GM23248 (cell line): ENCODE measurements around the gene PRPF38A. TPM values are rescaled to one million over a fixed set of nuclear protein-coding genes. Genes with fewer than 3 reads are reported as not detected.

Source experiments
- DNase-seq: peaks from one replicate; pipeline ENCODE4 v3.0.0-alpha.2; 2015
- H2AFZ ChIP-seq: fragments of 200-600 bp; sonication (generic); 2 replicates; pipeline ENCODE4 v1.6.1; 2016; ENCODE audit warnings: antibody characterized with exemption
- H3F3A ChIP-seq: fragments of 200-600 bp; sonication (generic); 2 replicates; pipeline ENCODE4 v1.6.1; 2016; ENCODE audit warnings: mild to moderate bottlenecking, antibody characterized with exemption, mixed run types; ENCODE audit not compliant: insufficient read depth
- H3K27ac ChIP-seq: fragments of 200-600 bp; sonication (generic); 2 replicates; pipeline ENCODE4 v1.5.1; 2016; ENCODE audit warnings: mild to moderate bottlenecking
- H3K27me3 ChIP-seq: fragments of 200-600 bp; sonication (generic); replicated peaks from 2 replicates; pipeline ENCODE4 v1.6.1; 2016; ENCODE audit warnings: mild to moderate bottlenecking; ENCODE audit not compliant: insufficient read depth
- H3K36me3 ChIP-seq: fragments of 200-600 bp; sonication (generic); 2 replicates; pipeline ENCODE4 v1.6.1; 2016; ENCODE audit warnings: low read depth, mild to moderate bottlenecking
- H3K4me1 ChIP-seq: fragments of 200-600 bp; sonication (generic); 2 replicates; pipeline ENCODE4 v1.6.1; 2016; ENCODE audit warnings: mild to moderate bottlenecking; ENCODE audit not compliant: insufficient read depth
- H3K4me2 ChIP-seq: fragments of 200-600 bp; sonication (generic); one replicate; pipeline ENCODE4 v1.6.1; 2016; ENCODE audit warnings: mild to moderate bottlenecking; ENCODE audit not compliant: unreplicated experiment
- H3K4me3 ChIP-seq: fragments of 200-600 bp; sonication (generic); 2 replicates; pipeline ENCODE4 v1.5.1; 2016; ENCODE audit warnings: mild to moderate bottlenecking
- H3K79me2 ChIP-seq: fragments of 200-600 bp; sonication (generic); 2 replicates; pipeline ENCODE4 v1.6.1; 2016; ENCODE audit warnings: mild to moderate bottlenecking; ENCODE audit not compliant: insufficient read depth
- H3K9ac ChIP-seq: fragments of 200-600 bp; sonication (generic); 2 replicates; pipeline ENCODE4 v1.6.1; 2016; ENCODE audit warnings: mild to moderate bottlenecking
- H3K9me2 ChIP-seq: fragments of 200-600 bp; sonication (generic); 2 replicates; pipeline ENCODE4 v1.6.1; 2016; ENCODE audit warnings: mixed run types, mild to moderate bottlenecking, moderate library complexity; ENCODE audit not compliant: insufficient read depth
- H3K9me3 ChIP-seq: fragments of 200-600 bp; sonication (generic); one replicate; pipeline ENCODE4 v1.6.1; 2017; ENCODE audit warnings: low read depth
- H4K20me1 ChIP-seq: fragments of 200-600 bp; sonication (generic); 2 replicates; pipeline ENCODE4 v1.6.0; 2016; ENCODE audit not compliant: insufficient read depth
- EZH2 ChIP-seq: fragments of 200-600 bp; sonication (generic); IDR thresholded peaks from 2 replicates; pipeline ENCODE4 v1.6.1; 2018; ENCODE audit warnings: antibody characterized with exemption, mild to moderate bottlenecking; ENCODE audit not compliant: insufficient read depth, poor library complexity, severe bottlenecking
- EZH2phosphoT487 ChIP-seq: fragments of 200-600 bp; sonication (generic); IDR thresholded peaks from 2 replicates; pipeline ENCODE4 v1.6.1; 2018; ENCODE audit warnings: antibody characterized with exemption, moderate library complexity, mild to moderate bottlenecking, low read depth; ENCODE audit not compliant: insufficient read depth
- WGBS, 2 experiments: methylation state at CpG; one replicate each; pipeline ENCODE4 v1.1.6; 2015 to 2017; ENCODE audit warnings: low lambda C conversion rate in 2 of 2, low coverage in 1 of 2; ENCODE audit errors: missing lambda C conversion rate in 2 of 2; 5-methylcytosine and 5-hydroxymethylcytosine counted together
- in situ Hi-C: fragments of 300-500 bp; cut with MboI; formaldehyde crosslinking; loops from 2 replicates; pipeline ENCODE4 v1.15.0; 2020
- polyA plus RNA-seq: library from polyadenylated mRNA; unstranded; fragments of >200 nt; fragmentation: Nextera tagmentation; extraction: Ambion mirVana; gene quantifications from 2 replicates; pipeline ENCODE4 v1.2.1, GENCODE V29; 2016
- total RNA-seq: library from RNA; depleted of rRNA; stranded (reverse); fragments of >200 nt; shearing (Covaris generic); gene quantifications from 2 replicates; pipeline ENCODE4 v1.2.3, GENCODE V29; 2014

PRPF38A gene
- total and polyA plus RNA-seq, 2 experiments from 2014 or later: 6.1 to 27.0 TPM

GRCh38 chr1:52357397-52357796 is 47.0 kb upstream of the PRPF38A start:
- Histone ChIP-seq H3F3A (no peaks in the 10 kb centered on the region), H3K9me3 (no peaks in the 10 kb centered on the region), H3K79me2 (peaks cover 8% of the 10 kb centered on the region; the same call in 1 of the 2 replicates), H2AFZ (no peak overlapping the region), H3K36me3 (peaks cover 36% of the 10 kb centered on the region), H3K4me2 (no peak overlapping the region), H3K4me1 (no peaks in the 10 kb centered on the region), H3K27me3 (no peaks in the 10 kb centered on the region), H3K27ac (no peak overlapping the region), H3K4me3 (no peak overlapping the region), H4K20me1 (no peaks in the 10 kb centered on the region), H3K9ac (no peak overlapping the region), H3K9me2 (no peaks in the 10 kb centered on the region)
- 97% methylated on average over 9 of the region's 9 CpGs for WGBS, 2 experiments
- in situ Hi-C loops: no loop called here
- DNase-seq: no peak
- TF ChIP-seq EZH2phosphoT487: no peak
- no peak for TF ChIP-seq EZH2

- H3K36me3 ChIP-seq: peaks cover 33% of the 10 kb centered on the region
Measured at GRCh38 chr1:52358851-52359497, 45.4 kb upstream of the PRPF38A start.

GRCh38 chr1:52359676-52360594 is 44.5 kb upstream of the PRPF38A start:
- no peak for DNase-seq
- H3K79me2 ChIP-seq: peaks cover 32% of the 10 kb centered on the region

More at GRCh38 chr1:52358851-52359497, 45.4 kb upstream of the PRPF38A start:
- in situ Hi-C loops: no loop called here
- no peak for DNase-seq
- Histone ChIP-seq H3F3A (no peaks in the 10 kb centered on the region), H3K4me2 (no peak overlapping the region), H3K27ac (no peak overlapping the region), H3K4me1 (no peaks in the 10 kb centered on the region), H3K79me2 (peaks cover 22% of the 10 kb centered on the region), H3K4me3 (no peak overlapping the region), H3K27me3 (no peaks in the 10 kb centered on the region), H3K9ac (no peak overlapping the region), H3K9me3 (no peaks in the 10 kb centered on the region), H4K20me1 (no peaks in the 10 kb centered on the region), H2AFZ (no peak overlapping the region), H3K9me2 (no peaks in the 10 kb centered on the region)
- WGBS, 2 experiments: 91 to 95% methylated on average over 18 of the region's 18 CpGs
- no peak for TF ChIP-seq EZH2
- no peak for TF ChIP-seq EZH2phosphoT487

GRCh38 chr1:52360595-52360968 is 43.8 kb upstream of the PRPF38A start:
- in situ Hi-C loops: no loop called here
- Histone ChIP-seq H3K36me3 (peaks cover 27% of the 10 kb centered on the region; the same call in 1 of the 2 replicates), H3K9me2 (no peaks in the 10 kb centered on the region), H3K27me3 (no peaks in the 10 kb centered on the region), H3K9ac (no peak overlapping the region), H3K4me2 (no peak overlapping the region), H3K79me2 (peaks cover 36% of the 10 kb centered on the region), H3K27ac (no peak overlapping the region), H3K4me1 (peaks cover 6% of the 10 kb centered on the region), H3K4me3 (no peak overlapping the region), H3F3A (no peaks in the 10 kb centered on the region), H3K9me3 (no peaks in the 10 kb centered on the region), H4K20me1 (no peaks in the 10 kb centered on the region), H2AFZ (no peak overlapping the region)
- no peak for TF ChIP-seq EZH2phosphoT487
- TF ChIP-seq EZH2: no peak
- 92% methylated on average over 7 of the region's 7 CpGs for WGBS, 2 experiments
- no peak for DNase-seq

More at GRCh38 chr1:52359676-52360594, 44.5 kb upstream of the PRPF38A start:
- no peak overlapping the region for H3K4me3 ChIP-seq
- H3F3A ChIP-seq: no peaks in the 10 kb centered on the region
- H3K27me3 ChIP-seq: no peaks in the 10 kb centered on the region
- H2AFZ ChIP-seq: no peak overlapping the region
- no peak overlapping the region for H3K9ac ChIP-seq
- no peaks in the 10 kb centered on the region for H3K9me2 ChIP-seq
- TF ChIP-seq EZH2 (no peak), EZH2phosphoT487 (no peak)
- no peaks in the 10 kb centered on the region for H3K9me3 ChIP-seq
- in situ Hi-C loops: no loop called here
- H4K20me1 ChIP-seq: no peaks in the 10 kb centered on the region
- no peak overlapping the region for H3K4me2 ChIP-seq
- peaks cover 33% of the 10 kb centered on the region; the same call in 1 of the 2 replicates for H3K36me3 ChIP-seq
- H3K27ac ChIP-seq: no peak overlapping the region
- WGBS, 2 experiments: 90 to 93% methylated on average over 24 of the region's 24 CpGs
- peaks cover 4% of the 10 kb centered on the region for H3K4me1 ChIP-seq
